ENCODE data around the gene SMU1. TPM values are rescaled to one million over a fixed set of nuclear protein-coding genes. Genes with fewer than 3 reads are reported as not detected.

Gene SMU1
- total RNA-seq, 1 experiment from 2014 or later, result 30.3 TPM

- ChIA-PET POLR2A (no interaction called here), CTCF (no interaction called here)
- BruUV-seq (replicated peaks), result no TSS peak
- Histone ChIP-seq H3K4me3 (ENCODE audit: low read depth in 2 of 2, low read length in 2 of 2) (no peak overlapping the region), H3K27me3 (ENCODE audit: control insufficient read depth, insufficient read depth, low read length) (no peaks in the 10 kb centered on the region), H3K9me3 (ENCODE audit: control insufficient read depth, insufficient read depth, low read depth, low read length) (no peaks in the 10 kb centered on the region), H3K27ac (ENCODE audit: low read length) (no peak overlapping the region), H3K4me1 (ENCODE audit: control insufficient read depth, insufficient read depth, low read length) (no peaks in the 10 kb centered on the region), H3K36me3 (ENCODE audit: control insufficient read depth, insufficient read depth, low read length) (peaks cover 26% of the 10 kb centered on the region)
- DNase-seq (ENCODE audit: low read depth, low spot score) (no peak), ATAC-seq (no peak)
- intact Hi-C loops (cut with micrococcal nuclease; ENCODE audit: unreplicated experiment), result no loop called here
- TF ChIP-seq SIN3A (IDR thresholded peaks at IDR 0.05; ENCODE audit: borderline replicate concordance, insufficient read depth, low read depth, low read length) (no peak), POLR2AphosphoS5 (IDR thresholded peaks at IDR 0.05; ENCODE audit: low read depth, low read length) (no peak), CTCF (IDR thresholded peaks at IDR 0.05) (no peak), REST (IDR thresholded peaks at IDR 0.05; ENCODE audit: insufficient read depth in 1 of 2, low read depth in 2 of 2, low read length in 1 of 2) (no peak), TCF7L2 (IDR thresholded peaks at IDR 0.05; ENCODE audit: low read depth, low read length) (no peak)
- in situ Hi-C loops (cut with HindIII; ENCODE audit: low pct_unique_long_range_greater_than_20kb, low sequenced_read_pairs), result no loop called here
Measured at GRCh38 chr9:33051144-33051543, 25.3 kb downstream of the SMU1 start.

- no peaks in the 10 kb centered on the region for H3K27me3 ChIP-seq (ENCODE audit: control insufficient read depth, insufficient read depth, low read length)
- H3K36me3 ChIP-seq (ENCODE audit: control insufficient read depth, insufficient read depth, low read length), result peaks cover 20% of the 10 kb centered on the region
- TF ChIP-seq SIN3A (IDR thresholded peaks at IDR 0.05; ENCODE audit: borderline replicate concordance, insufficient read depth, low read depth, low read length), result no peak
- no peak for TF ChIP-seq CTCF (IDR thresholded peaks at IDR 0.05)
- no peak for TF ChIP-seq REST (IDR thresholded peaks at IDR 0.05; ENCODE audit: insufficient read depth in 1 of 2, low read depth in 2 of 2, low read length in 1 of 2)
- TF ChIP-seq TCF7L2 (IDR thresholded peaks at IDR 0.05; ENCODE audit: low read depth, low read length), result no peak
- TF ChIP-seq POLR2AphosphoS5 (IDR thresholded peaks at IDR 0.05; ENCODE audit: low read depth, low read length), result no peak
- ChIA-PET CTCF (no interaction called here), POLR2A (no interaction called here)
- no peak overlapping the region for H3K27ac ChIP-seq (ENCODE audit: low read length)
- intact Hi-C loops (cut with micrococcal nuclease; ENCODE audit: unreplicated experiment), result no loop called here
- BruUV-seq (replicated peaks), result no TSS peak
- peaks cover 4% of the 10 kb centered on the region; the same call in 1 of the 2 replicates for H3K4me1 ChIP-seq (ENCODE audit: control insufficient read depth, insufficient read depth, low read length)
- ATAC-seq (no peak), DNase-seq (ENCODE audit: low read depth, low spot score) (no peak)
- H3K4me3 ChIP-seq (ENCODE audit: low read depth in 2 of 2, low read length in 2 of 2), result no peak overlapping the region
- H3K9me3 ChIP-seq (ENCODE audit: control insufficient read depth, insufficient read depth, low read depth, low read length), result no peaks in the 10 kb centered on the region
- in situ Hi-C loops (cut with HindIII; ENCODE audit: low pct_unique_long_range_greater_than_20kb, low sequenced_read_pairs), result no loop called here
Measured at GRCh38 chr9:33049680-33050361, 26.7 kb downstream of the SMU1 start.

All from Panc1 (cell line).